ENCODE measurements around the gene E2F6.

DNA sequence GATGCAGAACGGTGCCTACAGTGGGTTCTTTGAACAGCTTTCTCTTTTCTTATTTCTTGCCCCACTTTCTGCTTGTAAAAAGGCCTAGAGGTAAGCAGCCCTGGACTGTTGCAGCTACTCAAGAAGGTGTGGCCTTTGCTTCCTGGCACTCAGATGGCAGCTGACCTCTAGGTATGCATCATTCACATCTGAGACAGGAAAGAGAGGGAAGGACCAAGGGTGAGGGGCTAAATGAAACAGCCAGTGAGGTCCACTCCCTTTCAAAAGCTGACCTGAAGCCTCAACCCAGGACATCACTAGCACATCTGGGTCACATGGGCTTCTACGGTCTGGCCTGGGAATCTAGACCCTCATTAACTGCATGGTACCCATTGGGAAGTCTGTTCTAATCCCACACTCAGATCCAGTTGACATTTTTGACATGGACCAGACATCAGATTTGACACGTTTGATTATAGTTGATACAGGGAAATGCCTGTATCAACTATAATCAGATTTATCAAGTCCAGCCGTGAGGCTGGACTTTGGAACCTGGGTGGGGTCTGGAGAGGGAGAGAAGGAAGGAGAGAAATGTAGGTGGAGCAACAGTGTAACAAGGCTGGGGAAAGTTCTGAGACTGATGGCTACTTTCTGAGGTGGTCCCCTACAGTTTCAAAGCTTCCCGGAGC, 60.2 kb downstream of the E2F6 start:
- TF ChIP-seq, protein P1, sequence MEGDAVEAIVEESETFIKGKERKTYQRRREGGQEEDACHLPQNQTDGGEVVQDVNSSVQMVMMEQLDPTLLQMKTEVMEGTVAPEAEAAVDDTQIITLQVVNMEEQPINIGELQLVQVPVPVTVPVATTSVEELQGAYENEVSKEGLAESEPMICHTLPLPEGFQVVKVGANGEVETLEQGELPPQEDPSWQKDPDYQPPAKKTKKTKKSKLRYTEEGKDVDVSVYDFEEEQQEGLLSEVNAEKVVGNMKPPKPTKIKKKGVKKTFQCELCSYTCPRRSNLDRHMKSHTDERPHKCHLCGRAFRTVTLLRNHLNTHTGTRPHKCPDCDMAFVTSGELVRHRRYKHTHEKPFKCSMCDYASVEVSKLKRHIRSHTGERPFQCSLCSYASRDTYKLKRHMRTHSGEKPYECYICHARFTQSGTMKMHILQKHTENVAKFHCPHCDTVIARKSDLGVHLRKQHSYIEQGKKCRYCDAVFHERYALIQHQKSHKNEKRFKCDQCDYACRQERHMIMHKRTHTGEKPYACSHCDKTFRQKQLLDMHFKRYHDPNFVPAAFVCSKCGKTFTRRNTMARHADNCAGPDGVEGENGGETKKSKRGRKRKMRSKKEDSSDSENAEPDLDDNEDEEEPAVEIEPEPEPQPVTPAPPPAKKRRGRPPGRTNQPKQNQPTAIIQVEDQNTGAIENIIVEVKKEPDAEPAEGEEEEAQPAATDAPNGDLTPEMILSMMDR (IDR thresholded peaks at IDR 0.05; ENCODE audit: insufficient read depth, low read depth, low read length), result no peak
- TF ChIP-seq EZH2 (IDR thresholded peaks at IDR 0.05; ENCODE audit: insufficient read depth, low read length), result no peak

All from astrocyte (in vitro differentiated cells and primary cell).